GM13977 (cell line): ENCODE results near the gene LAIR1.
"Not testable (repeated sequence)": the region's sequence is repeated elsewhere in the genome, so short reads cannot be mapped to it uniquely, and the experiment has no call there.

Experiments
- DNase-seq: peaks from one replicate; pipeline ENCODE4 v3.0.0; 2012; ENCODE audit warnings: low spot score
- in situ Hi-C: fragments of 300-500 bp; cut with MboI; formaldehyde crosslinking; loops from one replicate; pipeline ENCODE4 v1.12.0; 2022; ENCODE audit warnings: low sequenced_read_pairs, low pct_unique_long_range_greater_than_20kb, mixed read lengths, inconsistent platforms; ENCODE audit not compliant: unreplicated experiment
- TF ChIP-seq, protein P1 (sequence below): IDR thresholded peaks from 2 replicates; pipeline ENCODE4 v1.5.1; 2012; ENCODE audit warnings: mild to moderate bottlenecking, control low read depth; ENCODE audit not compliant: insufficient read depth; ENCODE audit errors: extremely low read depth, missing control alignments

Gene LAIR1

DNA sequence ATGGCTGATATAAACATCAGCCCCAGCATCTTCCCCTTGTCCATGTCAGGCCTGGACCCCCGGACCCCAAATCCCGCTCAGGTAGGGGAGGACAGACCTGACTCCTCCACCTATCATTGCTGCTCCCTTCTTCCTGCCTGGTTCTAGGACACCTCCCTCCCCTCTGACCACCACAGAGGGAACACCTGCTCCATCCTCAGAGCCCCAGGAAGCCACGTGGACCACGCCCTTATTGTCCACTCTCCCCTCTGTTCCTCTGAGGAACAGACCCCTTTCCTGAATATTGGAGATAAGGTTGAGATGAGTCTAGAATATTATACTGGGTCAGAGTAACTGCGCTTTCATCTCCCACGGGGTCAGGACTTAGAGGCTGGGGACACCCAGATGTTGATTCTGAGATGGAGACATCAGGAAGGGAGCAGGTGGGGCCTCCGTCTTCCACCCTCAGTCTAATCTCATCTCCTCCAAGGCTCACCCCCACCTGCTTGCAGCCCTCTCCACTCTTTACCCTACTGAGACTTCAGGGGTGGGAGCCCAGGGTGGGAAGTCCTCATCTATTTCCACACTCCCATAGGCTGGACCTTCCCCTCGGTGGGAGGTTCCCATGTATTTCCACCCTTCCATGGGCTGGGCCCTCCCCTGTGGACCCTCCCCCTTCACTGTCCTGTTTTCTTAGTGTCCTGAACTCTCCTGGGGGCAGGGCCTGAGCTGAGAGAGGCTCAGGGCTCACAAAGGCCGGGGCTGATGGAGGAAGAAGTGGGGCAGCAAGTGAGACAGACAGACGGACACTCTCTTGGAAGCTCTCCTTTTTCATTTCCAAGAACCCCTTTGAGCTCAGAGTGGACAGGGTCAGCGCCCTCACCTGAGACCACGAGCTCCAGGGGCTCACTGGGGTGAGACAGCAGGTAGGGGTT lies 28.5 kb downstream of the LAIR1 start:
- in situ Hi-C loops = no loop called here
- TF ChIP-seq, protein P1, sequence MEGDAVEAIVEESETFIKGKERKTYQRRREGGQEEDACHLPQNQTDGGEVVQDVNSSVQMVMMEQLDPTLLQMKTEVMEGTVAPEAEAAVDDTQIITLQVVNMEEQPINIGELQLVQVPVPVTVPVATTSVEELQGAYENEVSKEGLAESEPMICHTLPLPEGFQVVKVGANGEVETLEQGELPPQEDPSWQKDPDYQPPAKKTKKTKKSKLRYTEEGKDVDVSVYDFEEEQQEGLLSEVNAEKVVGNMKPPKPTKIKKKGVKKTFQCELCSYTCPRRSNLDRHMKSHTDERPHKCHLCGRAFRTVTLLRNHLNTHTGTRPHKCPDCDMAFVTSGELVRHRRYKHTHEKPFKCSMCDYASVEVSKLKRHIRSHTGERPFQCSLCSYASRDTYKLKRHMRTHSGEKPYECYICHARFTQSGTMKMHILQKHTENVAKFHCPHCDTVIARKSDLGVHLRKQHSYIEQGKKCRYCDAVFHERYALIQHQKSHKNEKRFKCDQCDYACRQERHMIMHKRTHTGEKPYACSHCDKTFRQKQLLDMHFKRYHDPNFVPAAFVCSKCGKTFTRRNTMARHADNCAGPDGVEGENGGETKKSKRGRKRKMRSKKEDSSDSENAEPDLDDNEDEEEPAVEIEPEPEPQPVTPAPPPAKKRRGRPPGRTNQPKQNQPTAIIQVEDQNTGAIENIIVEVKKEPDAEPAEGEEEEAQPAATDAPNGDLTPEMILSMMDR = no peak
- no peak for DNase-seq

DNA sequence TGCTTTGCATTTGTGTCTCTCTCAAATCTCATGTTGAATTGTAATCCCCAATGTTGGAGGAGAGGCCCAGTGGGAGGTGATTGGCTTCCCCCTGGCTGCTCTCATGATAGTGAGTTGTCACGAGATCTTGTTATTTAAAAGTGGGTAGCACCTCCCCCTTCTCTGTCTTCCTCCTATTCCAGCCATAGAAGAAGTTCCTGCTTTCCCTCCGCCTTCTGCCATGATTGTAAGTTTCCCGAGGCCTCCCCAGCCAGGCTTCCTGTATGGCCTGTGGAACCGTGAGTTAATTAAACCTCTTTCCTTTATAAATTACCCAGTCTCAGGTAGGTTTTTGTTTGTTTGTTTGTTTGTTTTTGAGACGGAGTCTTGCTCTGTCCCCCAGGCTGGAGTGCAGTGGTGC lies 29.6 kb downstream of the LAIR1 start:
- DNase-seq = no peak
- in situ Hi-C loops = no loop called here

GRCh38 chr19:54333586-54334298 lies 31.0 kb downstream of the LAIR1 start:
- in situ Hi-C loops = no loop called here
- DNase-seq = no peak
- TF ChIP-seq, protein P1 = no peak

More for the DNA sequence above, 29.6 kb downstream of the LAIR1 start:
- TF ChIP-seq, protein P1 = no peak

- in situ Hi-C loops = no loop called here
- DNase-seq = no peak
- TF ChIP-seq, protein P1 = no peak
Observed at GRCh38 chr19:54332149-54332548, 32.6 kb downstream of the LAIR1 start.

DNA sequence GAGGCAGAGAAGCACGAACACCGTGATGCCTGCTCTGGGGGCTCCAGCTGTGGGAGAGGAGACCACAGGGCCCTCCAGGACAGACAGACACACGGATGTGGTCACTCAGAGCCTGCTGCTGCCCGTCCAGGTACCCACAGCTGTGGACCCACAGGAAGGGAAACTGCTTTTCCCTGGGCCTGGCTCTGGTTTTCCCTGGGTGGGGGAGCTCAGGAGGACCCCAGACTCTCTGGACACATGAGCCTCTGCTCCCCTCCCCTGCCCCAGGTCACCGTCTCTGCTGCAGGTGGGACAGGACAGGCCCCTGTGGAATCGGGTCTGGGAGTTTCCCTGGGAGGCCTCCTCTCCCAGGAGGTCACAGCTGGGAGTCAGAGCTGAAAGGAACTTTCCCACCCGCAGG lies 33.1 kb downstream of the LAIR1 start:
- no peak for DNase-seq
- in situ Hi-C loops = no loop called here
- TF ChIP-seq, protein P1 = no peak

- TF ChIP-seq, protein P1 = no peak
- in situ Hi-C loops = no loop called here
- DNase-seq = no peak
Observed at GRCh38 chr19:54329476-54330165, 35.1 kb downstream of the LAIR1 start.

DNA sequence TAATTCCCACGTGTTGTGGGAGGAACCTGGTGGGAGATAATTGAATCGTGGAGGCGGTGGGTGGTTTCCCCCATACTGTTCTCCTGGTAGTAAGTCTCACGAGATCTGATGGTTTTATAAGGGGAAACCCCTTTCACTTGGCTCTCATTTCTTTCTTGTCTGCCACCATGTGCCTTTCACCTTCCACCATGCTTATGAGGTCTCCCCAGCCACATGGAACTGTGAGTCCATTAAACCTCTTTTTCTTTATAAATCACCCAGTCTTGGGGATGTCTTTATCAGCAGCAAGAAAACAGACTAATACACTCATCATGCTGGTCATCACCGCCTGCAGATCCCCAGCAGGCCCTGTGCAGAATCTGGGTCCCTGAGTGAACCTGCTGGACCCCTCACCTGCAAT lies 36.0 kb downstream of the LAIR1 start:
- not testable (repeated sequence) for DNase-seq

More for the DNA sequence above, 36.0 kb downstream of the LAIR1 start:
- in situ Hi-C loops = not testable (repeated sequence)
